GM18498 (cell line): ENCODE data around the gene TLR3.
"Not testable (repeated sequence)": the region's sequence is repeated elsewhere in the genome, so short reads cannot be mapped to it uniquely, and the experiment has no call there.

Experiments used
- ATAC-seq: cut with Tn5 transposase; IDR thresholded peaks from one replicate; pipeline ENCODE4 v1.9.1; 2021; ENCODE audit warnings: mild to moderate bottlenecking, moderate library complexity; ENCODE audit not compliant: unreplicated experiment

The TLR3 gene

GRCh38 chr4:186068581-186069348, at the start of gene TLR3:
Gene TLR3, plus strand, starts transcription at chr4:186069156. Its CDS starts 7,464 bp downstream, at chr4:186076620.
- no peak for ATAC-seq

DNA sequence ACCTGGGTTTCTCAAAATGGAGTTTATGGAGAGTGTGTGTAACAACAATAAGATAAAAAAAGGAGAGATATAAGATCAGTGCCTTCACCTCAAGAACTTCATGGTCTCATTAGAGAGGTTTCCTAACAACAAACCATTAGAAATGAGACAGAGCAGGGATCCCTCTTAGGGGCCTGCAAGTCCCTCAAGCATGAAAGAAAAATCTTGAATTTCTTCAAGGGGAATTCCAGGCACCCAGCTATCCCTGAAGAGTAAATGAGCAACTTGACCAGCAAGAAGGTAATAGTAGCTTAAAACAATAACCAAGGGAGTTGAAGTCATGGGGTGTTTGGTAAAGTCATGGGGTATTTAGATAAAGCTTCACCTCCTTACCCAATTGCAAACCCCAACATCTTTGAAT, 49.7 kb upstream of the TLR3 start:
- no peak for ATAC-seq

GRCh38 chr4:186020106-186020792, 48.7 kb upstream of the TLR3 start:
- no peak for ATAC-seq

DNA sequence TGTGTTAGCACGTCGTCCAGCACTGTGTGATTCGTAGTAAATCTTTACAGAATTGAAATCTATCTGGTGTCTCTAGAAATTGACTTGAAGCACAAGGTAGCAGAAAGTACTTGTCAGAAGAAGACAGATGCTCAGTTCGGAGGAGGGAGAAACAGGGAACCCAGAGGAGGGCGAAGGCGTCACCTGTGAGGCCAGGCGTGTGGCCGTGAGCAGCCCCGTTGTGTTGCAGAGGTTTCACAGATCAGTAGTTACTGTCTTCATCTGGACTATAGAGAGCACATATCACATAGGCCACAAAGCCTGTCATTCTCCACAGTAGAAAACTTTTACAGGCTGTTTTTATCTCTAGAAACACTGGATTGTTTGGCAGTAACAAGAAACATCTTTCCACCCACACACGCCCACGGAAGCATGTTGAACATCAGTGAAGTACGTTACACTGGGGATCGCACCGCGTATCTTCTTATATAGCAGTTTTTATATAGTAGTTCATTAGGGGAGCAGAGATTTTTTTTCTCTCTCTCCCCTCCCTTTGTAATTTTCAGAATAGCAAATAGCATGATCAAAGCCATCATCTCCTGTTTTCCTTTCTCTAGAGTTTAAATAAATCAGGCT, 48.1 kb upstream of the TLR3 start:
- no peak for ATAC-seq

- ATAC-seq = no peak
Observed at GRCh38 chr4:186021461-186022167, 47.3 kb upstream of the TLR3 start.

DNA sequence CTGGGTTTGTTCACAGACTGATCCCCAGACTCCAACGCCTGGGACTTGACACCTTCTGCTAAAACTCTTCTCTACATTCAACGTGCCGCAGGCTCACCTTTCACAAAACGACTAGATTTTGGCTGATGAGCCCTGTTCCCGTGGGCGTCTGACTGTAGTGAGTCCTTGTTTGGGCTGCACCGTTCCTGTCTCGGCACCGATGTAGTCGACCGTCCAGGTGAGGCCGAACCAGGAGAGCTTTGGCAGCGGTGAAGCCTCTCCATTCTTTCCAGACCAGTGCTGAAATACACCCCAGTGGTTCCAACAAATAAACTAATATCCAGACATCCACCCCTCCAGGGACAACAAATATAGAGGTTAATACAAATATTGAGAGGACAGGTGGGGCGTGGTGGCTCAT, 45.0 kb upstream of the TLR3 start:
- ATAC-seq = no peak

DNA sequence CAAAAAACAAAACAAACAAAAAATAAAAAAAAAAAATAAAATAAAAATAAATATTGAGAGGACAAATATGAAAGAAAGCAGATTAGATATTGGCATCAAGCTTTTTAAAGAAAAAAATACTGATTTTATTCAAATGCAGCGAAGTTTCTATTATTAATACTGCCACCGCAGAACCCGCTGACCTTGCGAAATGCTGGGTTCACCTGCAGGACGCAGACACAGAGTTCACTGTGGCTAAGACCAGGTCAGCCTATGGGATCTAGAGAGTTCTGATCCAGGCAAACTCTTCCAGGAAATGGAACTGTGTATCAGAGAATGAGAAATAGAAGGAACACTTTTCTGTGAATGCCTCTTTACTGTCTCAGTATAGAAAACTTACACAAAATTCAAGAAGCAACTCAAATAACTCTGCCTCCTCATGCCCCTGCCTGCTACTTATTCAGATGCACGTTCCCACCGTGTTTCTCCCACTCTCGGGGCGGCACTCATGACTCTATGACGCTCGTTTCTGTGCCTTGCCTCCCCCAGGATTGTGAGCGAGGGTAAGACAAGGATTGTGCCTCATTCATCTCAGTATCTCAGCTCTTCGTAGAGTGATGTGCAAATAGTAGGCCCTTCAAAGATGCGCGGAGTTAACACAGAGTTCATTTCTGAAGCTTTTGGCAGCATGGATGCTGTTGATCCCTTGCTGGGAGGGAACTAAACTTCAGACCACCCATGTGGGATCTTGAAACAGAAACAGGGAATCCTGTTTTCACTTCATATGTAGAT, 44.1 kb upstream of the TLR3 start:
- no peak for ATAC-seq

- no peak for ATAC-seq
Observed at GRCh38 chr4:186025408-186025690, 43.6 kb upstream of the TLR3 start.

DNA sequence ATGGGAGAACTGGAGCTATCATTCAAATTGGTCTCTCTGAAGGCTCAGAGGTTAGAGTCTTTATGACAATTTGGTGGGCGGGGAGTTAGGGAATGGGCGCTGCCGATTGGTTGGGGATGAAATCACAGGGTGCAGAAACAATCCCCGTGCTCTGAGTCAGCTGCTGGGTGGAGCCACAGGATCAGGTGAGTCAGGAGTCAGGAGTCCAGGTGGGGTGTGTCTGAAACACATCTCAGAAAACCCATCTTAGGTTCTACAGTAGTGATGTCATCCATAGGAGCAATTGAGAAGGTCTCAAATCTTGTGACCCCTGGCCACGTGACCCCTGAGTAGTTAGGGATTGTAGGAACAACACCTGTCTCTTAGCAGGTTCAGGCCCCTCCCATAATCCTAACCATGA, 41.6 kb upstream of the TLR3 start:
- ATAC-seq = no peak

GRCh38 chr4:186029571-186030398, 39.2 kb upstream of the TLR3 start:
- ATAC-seq = no peak

GRCh38 chr4:186030399-186030775, 38.6 kb upstream of the TLR3 start:
- no peak for ATAC-seq

DNA sequence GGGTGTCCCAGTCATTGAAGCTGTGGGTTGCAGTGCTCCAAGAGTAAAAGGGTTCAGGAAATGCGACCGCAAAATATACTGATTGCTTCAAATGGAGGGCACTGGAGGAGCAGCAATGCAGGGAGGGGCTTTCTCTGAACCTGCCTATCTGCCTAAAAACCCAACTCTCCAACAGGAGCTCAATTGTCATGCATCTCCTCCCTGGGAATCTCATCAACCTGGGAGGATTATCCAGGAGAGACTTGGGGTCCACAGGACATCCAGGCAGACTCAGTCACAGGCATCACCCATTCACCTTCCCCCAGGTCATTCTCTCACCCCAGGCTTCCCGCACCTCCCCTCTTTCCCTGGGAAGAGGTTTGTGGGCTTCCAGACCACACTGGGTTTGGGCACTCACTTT, 38.2 kb upstream of the TLR3 start:
- no peak for ATAC-seq

DNA sequence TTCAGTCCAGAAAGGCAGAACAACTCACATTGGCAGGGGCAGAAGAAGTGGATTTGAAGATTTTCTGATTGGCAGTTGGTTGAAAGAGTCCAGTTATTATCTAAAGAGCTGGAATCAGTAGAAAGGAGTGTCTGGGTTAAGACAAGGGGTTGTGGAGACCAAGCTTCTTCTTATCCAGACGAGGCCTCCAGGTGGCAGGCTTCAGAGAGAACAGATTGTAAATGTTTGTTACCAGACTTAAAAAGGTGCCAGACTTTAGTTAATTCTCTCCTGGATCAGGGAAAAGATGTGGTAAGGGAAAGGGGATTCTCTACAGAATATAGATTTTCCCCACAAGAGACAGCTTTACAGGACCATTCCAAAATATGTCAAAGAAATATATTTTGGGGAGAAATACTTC, 36.7 kb upstream of the TLR3 start:
- no peak for ATAC-seq

DNA sequence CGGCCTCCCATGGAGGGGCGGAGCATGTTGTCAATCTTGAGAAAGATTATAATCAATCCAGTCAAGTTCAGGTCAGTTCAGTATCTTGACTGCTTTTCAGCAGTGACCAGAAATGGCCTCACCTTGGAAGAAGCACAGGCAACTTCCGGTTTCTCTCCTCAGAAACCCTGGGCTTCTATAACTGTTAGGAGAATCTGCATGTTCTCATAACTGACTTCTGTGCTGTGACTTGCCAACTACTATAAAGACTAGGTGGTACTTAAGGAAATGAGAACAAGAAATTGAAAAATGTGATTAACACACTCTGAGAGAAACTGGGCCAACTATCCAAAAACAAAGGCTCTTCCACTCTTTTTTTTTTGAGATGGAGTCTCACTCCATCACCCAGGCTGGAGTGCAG, 35.9 kb upstream of the TLR3 start:
- no peak for ATAC-seq

- ATAC-seq = not testable (repeated sequence)
Observed at GRCh38 chr4:186034613-186035012, 34.3 kb upstream of the TLR3 start.

DNA sequence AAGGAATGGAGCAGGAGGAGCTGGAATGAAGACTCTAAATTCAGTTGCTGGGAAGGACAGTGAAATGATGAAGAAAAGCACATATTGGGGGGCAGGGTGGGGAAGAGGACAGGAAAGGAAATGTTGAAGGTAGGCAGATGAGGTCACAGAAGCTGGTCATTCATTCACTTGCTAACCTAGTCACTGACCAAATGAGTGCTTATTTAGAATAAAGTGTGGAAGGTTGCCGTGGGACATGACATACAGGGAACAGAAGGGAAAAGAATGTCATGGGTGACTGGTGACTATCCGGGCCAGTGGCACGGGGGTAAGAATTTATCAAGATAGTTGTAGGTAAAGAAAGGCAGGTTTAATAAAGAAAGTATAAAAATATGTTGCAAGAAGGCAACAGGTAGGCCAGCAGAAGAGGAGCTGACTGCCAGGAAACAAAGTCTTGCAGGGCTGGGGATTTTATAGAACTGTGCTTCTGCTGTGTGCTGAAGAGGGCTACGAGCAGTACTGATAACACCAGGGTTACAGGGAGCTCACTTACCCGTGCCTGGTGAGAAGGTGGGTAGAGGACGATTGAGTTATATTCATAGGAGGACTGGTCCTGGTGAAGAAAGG, 31.9 kb upstream of the TLR3 start:
- ATAC-seq = no peak

DNA sequence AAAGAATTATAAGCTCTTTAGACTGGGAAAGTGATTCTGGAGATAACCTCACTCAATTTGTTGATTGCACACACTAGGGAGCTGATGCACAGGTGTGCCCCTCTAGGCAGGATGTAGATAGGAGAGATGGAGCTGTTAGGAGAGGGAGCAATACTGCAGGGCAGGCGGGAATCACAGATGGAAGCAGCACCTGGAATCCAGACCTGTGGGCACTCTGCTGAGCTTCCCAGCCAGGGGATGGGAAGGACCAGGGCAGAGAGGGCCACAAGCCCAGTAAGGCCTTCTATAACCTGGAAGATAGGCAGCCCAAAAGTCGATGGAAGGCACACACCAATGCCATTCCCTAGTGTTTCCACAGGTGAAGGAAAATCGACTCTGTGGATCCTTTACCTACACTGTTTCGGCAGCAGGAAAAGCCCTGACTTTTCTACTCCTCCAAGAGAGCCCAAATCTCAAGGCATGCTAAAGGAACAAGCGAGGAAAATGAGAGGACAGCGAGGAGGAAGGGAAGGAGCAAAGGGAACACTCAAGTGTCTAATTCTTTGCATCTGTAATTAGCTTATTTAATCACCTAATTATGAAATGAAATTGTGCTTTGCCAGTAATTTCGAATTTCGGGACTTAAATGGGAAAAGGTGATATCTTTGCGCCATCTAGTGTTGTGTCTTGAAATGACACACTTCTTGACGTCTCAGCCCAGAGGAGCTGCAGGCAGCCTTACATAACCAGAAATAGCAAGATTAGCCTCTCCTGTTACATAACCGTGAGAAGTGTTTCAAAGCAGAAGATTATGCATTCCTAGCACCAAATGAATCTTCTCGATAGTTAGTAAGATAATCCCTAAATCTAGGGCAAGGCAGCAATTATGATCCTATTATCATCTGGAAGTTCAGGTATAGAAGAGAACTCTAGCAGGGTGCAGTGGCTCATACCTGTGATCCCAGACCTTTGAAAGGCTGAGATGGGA, 31.0 kb upstream of the TLR3 start:
- ATAC-seq = peak; percentile 75

- no peak for ATAC-seq
Observed at GRCh38 chr4:186039697-186040096, 29.3 kb upstream of the TLR3 start.

DNA sequence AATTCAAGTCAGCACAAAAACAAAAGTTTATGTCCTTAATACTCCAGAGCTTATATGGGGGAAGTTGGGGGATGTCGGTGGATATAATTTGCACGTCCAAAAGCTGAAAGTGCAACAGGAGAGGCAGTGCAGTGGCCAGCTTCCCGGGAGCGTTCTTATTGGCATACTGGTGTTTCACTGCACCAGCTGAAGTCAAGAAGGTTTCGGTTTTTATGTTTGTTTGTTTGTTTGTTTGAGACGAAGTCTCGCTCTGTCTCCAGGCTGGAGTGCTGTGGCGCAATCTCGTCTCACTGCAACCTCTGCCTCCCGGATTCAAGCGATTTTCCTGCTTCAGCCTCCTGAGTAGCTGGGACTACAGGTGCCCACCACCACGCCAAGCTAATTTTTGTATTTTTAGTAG, 28.6 kb upstream of the TLR3 start:
- no peak for ATAC-seq
